HL-60/S4 treated with retinoic acid at 250 ng/mL for 4 days and 3 days (cell line): ENCODE data around the gene ILKAP.

Source experiments
- in situ Hi-C: fragments of 300-500 bp; cut with MboI; formaldehyde crosslinking; loops from 2 replicates; pipeline ENCODE4 v1.7.0; 2022; ENCODE audit warnings: low sequenced_read_pairs

ILKAP gene

GRCh38 chr2:238138331-238139195, 64.9 kb downstream of the ILKAP start, which contains the start of gene KLHL30:
Gene KLHL30 (plus strand): TSS chr2:238138668. CDS start chr2:238140755, 2,087 bp downstream.
- in situ Hi-C loops, result no loop called here

DNA sequence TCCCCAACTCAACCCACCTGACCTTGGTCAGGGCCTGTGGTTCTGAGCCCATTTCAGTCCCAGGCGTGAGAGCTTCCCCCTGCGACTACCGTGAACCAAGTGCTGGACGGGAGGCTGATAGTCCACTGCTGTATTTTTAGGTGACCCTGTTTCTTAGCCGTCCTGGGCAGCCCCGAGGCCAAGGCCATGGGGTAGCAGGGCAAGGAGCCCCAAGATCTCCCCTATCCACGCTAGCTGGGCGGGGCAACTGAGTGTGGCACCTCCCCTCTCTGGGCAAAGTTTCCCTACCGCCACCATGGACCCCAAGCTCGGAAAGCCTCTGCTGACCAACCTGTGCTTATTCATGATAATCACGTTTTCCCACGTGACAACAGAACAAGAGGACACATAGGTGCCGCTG, 65.6 kb downstream of the ILKAP start:
- in situ Hi-C loops, result no loop called here

DNA sequence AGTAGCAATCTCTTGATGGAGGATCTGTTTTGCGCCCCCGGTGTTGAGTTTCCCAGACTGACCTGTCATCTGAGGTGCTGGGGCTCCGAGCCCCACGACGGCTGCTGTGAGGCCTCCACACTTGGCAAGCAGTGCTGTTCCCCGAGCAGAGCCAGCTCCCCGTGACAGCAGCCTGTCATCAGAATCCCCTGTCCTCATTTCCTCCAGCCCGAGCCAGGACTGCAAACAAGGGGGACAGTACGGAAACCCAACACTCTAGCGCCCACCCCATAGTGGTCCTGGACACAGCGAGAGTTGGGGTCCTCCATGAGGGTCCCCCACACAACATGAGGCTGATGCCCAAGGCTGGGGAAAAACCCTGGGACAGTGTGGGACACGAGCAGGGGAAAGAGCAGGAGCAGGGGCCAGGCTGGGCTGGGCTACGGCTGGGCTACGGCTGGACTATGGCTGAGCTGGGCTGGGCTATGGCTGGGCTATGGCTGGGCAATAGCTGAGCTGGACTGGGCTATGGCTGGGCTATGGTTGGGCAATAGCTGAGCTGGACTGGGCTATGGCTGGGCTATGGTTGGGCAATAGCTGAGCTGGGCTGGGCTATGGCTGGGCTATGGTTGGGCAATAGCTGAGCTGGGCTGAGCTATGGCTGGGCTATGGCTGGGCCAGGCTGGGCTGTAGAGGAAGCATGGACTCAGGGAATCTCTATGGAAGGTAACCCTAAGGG, 66.5 kb downstream of the ILKAP start:
- in situ Hi-C loops, result no loop called here

GRCh38 chr2:238135601-238136150, 67.8 kb downstream of the ILKAP start:
- in situ Hi-C loops, result no loop called here

- in situ Hi-C loops, result no loop called here
These were observed 69.1 kb downstream of the ILKAP start for GRCh38 chr2:238134393-238134785.

GRCh38 chr2:238133499-238134392, 69.7 kb downstream of the ILKAP start:
- in situ Hi-C loops, result no loop called here

DNA sequence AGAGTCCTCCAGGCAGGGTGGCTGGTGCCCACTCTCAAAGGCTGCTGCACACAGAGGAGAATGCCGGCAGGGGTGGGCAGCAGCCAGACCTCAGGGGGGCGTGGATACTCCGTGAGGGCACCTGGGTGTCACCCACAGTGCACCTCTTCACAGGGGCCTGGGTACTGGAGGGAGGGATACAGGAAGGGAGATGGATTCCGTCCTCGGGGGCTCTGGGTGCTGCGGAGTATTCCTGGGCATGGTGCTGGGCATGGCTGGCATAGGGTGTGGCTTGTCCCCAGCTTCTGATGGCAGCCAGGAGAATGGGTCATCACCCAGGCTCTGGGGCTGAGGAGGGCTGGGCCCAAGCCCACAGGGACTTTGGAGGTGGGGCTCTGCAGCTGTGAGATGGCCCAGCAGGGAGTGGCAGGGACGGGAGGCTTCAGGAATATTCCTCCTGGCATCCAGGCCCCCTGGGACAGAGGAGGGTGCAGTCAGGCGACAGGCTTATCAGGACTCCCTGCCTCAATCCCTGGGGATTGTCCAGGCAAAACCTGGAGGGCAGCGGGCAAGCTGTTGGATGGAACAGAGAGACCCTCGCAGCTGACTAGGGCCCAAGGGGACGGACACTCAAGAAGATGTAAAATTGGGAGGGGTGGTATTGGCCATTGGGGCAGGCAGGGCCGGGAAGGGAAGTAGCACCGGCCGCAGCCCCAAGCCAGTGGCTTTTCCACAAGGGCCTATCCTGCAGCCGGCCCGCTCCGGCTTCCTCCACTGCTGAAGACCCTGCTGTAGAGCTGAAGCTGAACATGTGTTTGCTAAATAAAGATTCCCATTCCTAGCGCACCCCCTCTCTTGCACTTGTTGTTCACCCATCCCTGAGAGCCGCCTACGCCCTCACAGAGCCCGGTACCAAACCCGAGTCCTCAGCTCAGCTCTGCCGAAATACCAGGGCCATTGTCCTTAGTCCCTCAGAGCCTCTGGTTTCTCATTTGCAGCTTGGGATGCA, 70.7 kb downstream of the ILKAP start:
- in situ Hi-C loops, result no loop called here

GRCh38 chr2:238131761-238132462, 71.6 kb downstream of the ILKAP start:
- in situ Hi-C loops, result no loop called here

DNA sequence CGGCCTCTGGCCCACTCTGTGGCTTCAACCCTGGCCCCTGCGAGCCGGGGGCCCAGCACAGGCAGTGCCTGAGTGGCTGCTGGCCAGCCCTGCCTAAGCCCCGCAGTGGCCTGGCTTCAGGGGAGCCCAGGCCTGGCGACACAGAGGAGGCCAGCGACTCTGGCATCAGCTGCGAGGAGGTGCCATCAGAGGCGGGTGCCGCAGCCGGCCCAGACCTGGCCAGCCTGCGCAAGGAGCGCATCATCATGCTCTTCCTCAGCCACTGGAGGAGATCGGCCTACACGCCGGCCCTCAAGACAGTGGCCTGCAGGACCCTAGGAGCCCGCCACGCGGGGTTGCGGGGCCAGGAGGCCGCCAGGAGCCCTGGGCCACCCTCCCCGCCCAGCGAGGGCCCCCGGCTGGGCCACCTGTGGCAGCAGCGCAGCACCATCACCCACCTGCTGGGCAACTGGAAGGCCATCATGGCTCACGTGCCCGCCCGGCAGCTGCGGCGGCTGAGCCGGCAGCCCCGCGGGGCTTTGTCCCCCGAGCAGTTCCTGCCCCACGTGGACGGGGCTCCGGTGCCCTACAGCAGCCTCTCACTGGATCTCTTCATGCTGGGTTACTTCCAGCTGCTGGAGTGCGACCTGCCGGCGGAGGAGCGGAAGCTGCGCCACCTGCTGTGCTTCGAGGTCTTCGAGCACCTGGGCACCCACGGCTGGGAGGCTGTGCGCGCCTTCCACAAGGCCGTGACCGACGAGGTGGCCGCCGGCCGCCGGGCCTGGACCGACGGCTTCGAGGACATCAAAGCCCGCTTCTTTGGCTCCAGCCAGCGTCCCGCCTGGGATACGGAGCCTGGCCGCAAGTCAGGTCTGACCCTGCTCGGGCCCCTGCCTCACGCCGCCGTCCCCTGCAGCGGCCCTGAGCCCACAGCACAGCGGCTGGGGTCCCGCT, 72.5 kb downstream of the ILKAP start:
- in situ Hi-C loops, result no loop called here

GRCh38 chr2:238130111-238130695, 73.3 kb downstream of the ILKAP start:
- in situ Hi-C loops, result no loop called here

DNA sequence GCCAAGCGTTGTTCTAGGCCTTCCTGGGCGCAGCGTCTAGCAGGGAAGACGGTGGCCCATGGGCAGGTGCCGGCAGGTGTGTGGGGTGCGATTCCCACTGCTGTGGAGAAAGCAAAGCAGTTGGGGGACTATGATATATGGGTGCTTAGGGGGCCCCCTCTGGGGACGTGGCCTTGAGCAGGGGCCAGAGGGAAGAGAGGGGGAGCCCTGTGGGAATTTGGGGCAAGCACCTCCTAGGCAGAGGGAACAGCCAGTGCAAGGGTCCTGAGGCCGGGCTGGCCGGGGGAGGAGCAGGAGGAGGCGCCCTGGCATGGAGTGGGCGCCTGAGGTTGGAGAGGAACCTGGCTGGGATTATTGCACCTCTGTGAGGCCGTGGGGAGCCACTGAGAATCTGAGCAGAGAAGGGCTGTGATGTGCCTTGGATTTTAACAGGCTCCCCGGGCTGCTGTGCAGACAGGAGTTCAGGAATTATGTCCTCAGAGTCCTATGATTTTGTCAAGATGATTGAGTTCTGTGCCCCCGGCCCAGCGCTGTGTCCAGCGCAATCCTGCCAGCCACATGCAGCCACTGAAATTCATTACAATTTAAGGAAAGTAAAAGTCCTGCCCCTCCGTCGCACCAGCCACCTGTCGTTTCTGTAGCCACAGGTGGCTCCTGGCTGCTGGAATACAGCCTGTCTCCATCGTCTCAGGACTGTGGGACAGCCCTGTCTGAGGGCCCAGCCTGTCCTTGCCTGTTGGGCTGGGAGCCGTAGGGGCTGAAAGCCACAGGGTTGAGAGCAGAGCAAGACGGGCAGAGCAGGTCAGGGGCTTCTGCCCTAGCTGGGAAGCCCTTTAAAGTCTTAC, 74.1 kb downstream of the ILKAP start:
- in situ Hi-C loops, result no loop called here

GRCh38 chr2:238128534-238129001, 74.9 kb downstream of the ILKAP start:
- in situ Hi-C loops, result no loop called here

- in situ Hi-C loops, result no loop called here
These were observed 75.4 kb downstream of the ILKAP start for GRCh38 chr2:238128061-238128440.

GRCh38 chr2:238127165-238128060, 76.1 kb downstream of the ILKAP start:
- in situ Hi-C loops, result no loop called here

DNA sequence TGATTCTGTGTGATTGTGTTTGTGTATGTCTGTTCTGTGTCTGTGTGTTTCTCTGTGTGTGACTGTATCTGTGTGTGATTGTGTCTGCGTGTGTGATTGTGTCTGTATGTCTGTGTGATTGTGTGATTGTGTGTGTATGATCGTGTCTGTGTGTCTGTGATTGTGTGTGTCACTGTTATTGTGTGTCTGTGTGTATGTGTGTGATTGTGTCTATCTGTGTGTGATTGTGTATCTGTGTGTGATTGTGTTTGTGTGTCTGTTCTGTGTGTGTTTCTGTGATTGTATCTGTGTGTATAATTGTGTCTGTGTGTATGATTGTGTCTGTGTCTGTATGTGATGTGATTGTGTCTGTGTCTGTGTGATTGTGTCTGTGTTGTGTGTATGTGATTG, 76.7 kb downstream of the ILKAP start:
- in situ Hi-C loops, result no loop called here

GRCh38 chr2:238126338-238126737, 77.2 kb downstream of the ILKAP start:
- in situ Hi-C loops, result no loop called here
